SK-N-DZ (cell line): ENCODE data around the gene BANP.
A peak's percentile ranks its signal among the peaks of the same experiment; 100 is the strongest.
"Not testable (repeated sequence)": the region's sequence is repeated elsewhere in the genome, so short reads cannot be mapped to it uniquely, and the experiment has no call there.

Experiments used
- DNase-seq: peaks from one replicate; pipeline ENCODE4 v3.0.0-alpha.2; 2015; ENCODE audit warnings: low spot score

The BANP gene

GRCh38 chr16:88083582-88083981 lies 132.3 kb downstream of the BANP start:
- DNase-seq = no peak

GRCh38 chr16:88084881-88085280 lies 133.6 kb downstream of the BANP start:
- no peak for DNase-seq

GRCh38 chr16:88086571-88087516 lies 135.6 kb downstream of the BANP start:
- no peak for DNase-seq

- DNase-seq = no peak
Measured at GRCh38 chr16:88087517-88087877, 136.3 kb downstream of the BANP start.

GRCh38 chr16:88088161-88088581 lies 136.9 kb downstream of the BANP start:
- DNase-seq = no peak

- DNase-seq = not testable (repeated sequence)
Measured at GRCh38 chr16:88088611-88089010, 137.4 kb downstream of the BANP start.

- not testable (repeated sequence) for DNase-seq
Measured at GRCh38 chr16:88089071-88089470, 137.8 kb downstream of the BANP start.

- not testable (repeated sequence) for DNase-seq
Measured at GRCh38 chr16:88089632-88090376, 138.6 kb downstream of the BANP start.

GRCh38 chr16:88090377-88091175 lies 139.3 kb downstream of the BANP start:
- DNase-seq = not testable (repeated sequence)

GRCh38 chr16:88091221-88091971 lies 140.2 kb downstream of the BANP start:
- DNase-seq = not testable (repeated sequence)

GRCh38 chr16:88091972-88092302 lies 140.7 kb downstream of the BANP start:
- peak; percentile 44 for DNase-seq

- DNase-seq = not testable (repeated sequence)
Measured at GRCh38 chr16:88092791-88093555, 141.7 kb downstream of the BANP start.

- DNase-seq = not testable (repeated sequence)
Measured at GRCh38 chr16:88093556-88094252, 142.5 kb downstream of the BANP start.

GRCh38 chr16:88094253-88094575 lies 143.0 kb downstream of the BANP start:
- not testable (repeated sequence) for DNase-seq

GRCh38 chr16:88094900-88095299 lies 143.7 kb downstream of the BANP start:
- not testable (repeated sequence) for DNase-seq

- not testable (repeated sequence) for DNase-seq
Measured at GRCh38 chr16:88096659-88097058, 145.4 kb downstream of the BANP start.

- DNase-seq = not testable (repeated sequence)
Measured at GRCh38 chr16:88098731-88099562, 147.7 kb downstream of the BANP start.

GRCh38 chr16:88099563-88099890 lies 148.3 kb downstream of the BANP start:
- DNase-seq = no peak

GRCh38 chr16:88099956-88100355 lies 148.7 kb downstream of the BANP start:
- not testable (repeated sequence) for DNase-seq
